CD4-positive, alpha-beta T cell treated with Interleukin-10 for 1 hour (primary cell): ENCODE data around the gene MYT1.
"Not testable (repeated sequence)": the region's sequence is repeated elsewhere in the genome, so short reads cannot be mapped to it uniquely, and the experiment has no call there.

ENCODE experiments used
- DNase-seq: peaks from one replicate; pipeline ENCODE4 v3.0.0-alpha.2; 2020

Gene MYT1

GRCh38 chr20:64171211-64171610 is 7.0 kb downstream of the MYT1 start:
- DNase-seq, result no peak

- no peak for DNase-seq
Observed at GRCh38 chr20:64173116-64173515, 8.9 kb downstream of the MYT1 start.

GRCh38 chr20:64176551-64176950 is 12.3 kb downstream of the MYT1 start:
- no peak for DNase-seq

- DNase-seq, result no peak
Observed at GRCh38 chr20:64176971-64177370, 12.7 kb downstream of the MYT1 start.

GRCh38 chr20:64177384-64177783 is 13.1 kb downstream of the MYT1 start:
- DNase-seq, result no peak

GRCh38 chr20:64177787-64178186 is 13.5 kb downstream of the MYT1 start:
- no peak for DNase-seq

- not testable (repeated sequence) for DNase-seq
Observed at GRCh38 chr20:64178925-64179324, 14.7 kb downstream of the MYT1 start.

- DNase-seq, result no peak
Observed at GRCh38 chr20:64179805-64180204, 15.6 kb downstream of the MYT1 start.

GRCh38 chr20:64180673-64181072 is 16.4 kb downstream of the MYT1 start:
- DNase-seq, result peak; percentile 4

GRCh38 chr20:64181391-64181790 is 17.1 kb downstream of the MYT1 start:
- no peak for DNase-seq

- DNase-seq, result no peak
Observed at GRCh38 chr20:64182146-64182865, 18.1 kb downstream of the MYT1 start.

GRCh38 chr20:64183313-64183712 is 19.1 kb downstream of the MYT1 start:
- DNase-seq, result no peak

- no peak for DNase-seq
Observed at GRCh38 chr20:64184795-64185194, 20.5 kb downstream of the MYT1 start.

- DNase-seq, result no peak
Observed at GRCh38 chr20:64185276-64185900, 21.1 kb downstream of the MYT1 start.

- no peak for DNase-seq
Observed at GRCh38 chr20:64186071-64186598, 21.9 kb downstream of the MYT1 start.

GRCh38 chr20:64187213-64187612 is 23.0 kb downstream of the MYT1 start:
- DNase-seq, result not testable (repeated sequence)

- DNase-seq, result no peak
Observed at GRCh38 chr20:64188091-64188490, 23.8 kb downstream of the MYT1 start.

GRCh38 chr20:64188682-64189529 is 24.7 kb downstream of the MYT1 start:
- no peak for DNase-seq

GRCh38 chr20:64189530-64189966 is 25.3 kb downstream of the MYT1 start:
- no peak for DNase-seq

GRCh38 chr20:64189986-64190385 is 25.7 kb downstream of the MYT1 start:
- no peak for DNase-seq

- no peak for DNase-seq
Observed at GRCh38 chr20:64191002-64191401, 26.8 kb downstream of the MYT1 start.

GRCh38 chr20:64192406-64192805 is 28.2 kb downstream of the MYT1 start:
- no peak for DNase-seq

- no peak for DNase-seq
Observed at GRCh38 chr20:64193058-64193457, 28.8 kb downstream of the MYT1 start.
